Immature natural killer cell (primary cell): Measurements from ENCODE around the gene DNAJC17. TPM values are rescaled to one million over a fixed set of nuclear protein-coding genes. Genes with fewer than 3 reads are reported as not detected.

Experiments used
- DNase-seq, 3 donors: peaks; one replicate each; pipeline ENCODE4 v3.0.0; 2022; ENCODE audit warnings: mixed read lengths in 1 of 3
- H3K27ac Mint-ChIP-seq, 6 donors: one replicate each; pipeline ENCODE4 v1.8.0; 2020; ENCODE audit warnings: mixed read lengths in 6 of 6, mild to moderate bottlenecking in 5 of 6, inconsistent platforms in 4 of 6, moderate library complexity in 3 of 6
- H3K27me3 Mint-ChIP-seq, 3 donors: one replicate each; pipeline ENCODE4 v1.8.0; 2020 to 2021; ENCODE audit warnings: low read depth in 3 of 3, mild to moderate bottlenecking in 3 of 3, mixed read lengths in 3 of 3, moderate library complexity in 3 of 3, inconsistent platforms in 1 of 3
- H3K36me3 Mint-ChIP-seq, 3 donors: one replicate each; pipeline ENCODE4 v1.8.0; 2020; ENCODE audit warnings: mixed read lengths in 3 of 3, inconsistent platforms in 2 of 3, mild to moderate bottlenecking in 2 of 3
- H3K4me1 Mint-ChIP-seq, 2 donors: one replicate each; pipeline ENCODE4 v1.8.0; 2020; ENCODE audit warnings: inconsistent platforms in 2 of 2, mild to moderate bottlenecking in 2 of 2, mixed read lengths in 2 of 2, moderate library complexity in 1 of 2
- H3K4me3 Mint-ChIP-seq, 5 donors: one replicate each; pipeline ENCODE4 v1.8.0; 2020; ENCODE audit warnings: mild to moderate bottlenecking in 5 of 5, mixed read lengths in 5 of 5, inconsistent platforms in 3 of 5, moderate library complexity in 3 of 5
- H3K9me3 Mint-ChIP-seq, 6 donors: one replicate each; pipeline ENCODE4 v1.8.0; 2020; ENCODE audit warnings: mild to moderate bottlenecking in 6 of 6, mixed read lengths in 6 of 6, inconsistent platforms in 4 of 6, moderate library complexity in 3 of 6
- polyA plus RNA-seq, 3 donors: library from polyadenylated mRNA; unstranded; fragments of 300-500 nt; fragmentation: Illumina TruSeq; gene quantifications; one replicate each; pipeline ENCODE4 v1.2.3, GENCODE V29; 2021

DNAJC17 gene
- polyA plus RNA-seq, 3 donors from 2014 or later: 25.6 to 62.8 (median 34.7) TPM

- DNase-seq: no peak
- H3K4me1 Mint-ChIP-seq: peaks cover 76 to 88% of the 10 kb centered on the region in 2 donors
- H3K36me3 Mint-ChIP-seq: peaks cover 4 to 48% (median 26%) of the 10 kb centered on the region in 3 donors
- peaks cover 3 to 12% (median 7%) of the 10 kb centered on the region in 3 donors for H3K27me3 Mint-ChIP-seq
- H3K4me3 Mint-ChIP-seq: no peak overlapping the region
- H3K9me3 Mint-ChIP-seq: no peaks in the 10 kb centered on the region
- peak overlapping the region; percentile 60 to 99 (median 98) for H3K27ac Mint-ChIP-seq
Measured at GRCh38 chr15:40747685-40748631, 59.3 kb downstream of the DNAJC17 start.

DNA sequence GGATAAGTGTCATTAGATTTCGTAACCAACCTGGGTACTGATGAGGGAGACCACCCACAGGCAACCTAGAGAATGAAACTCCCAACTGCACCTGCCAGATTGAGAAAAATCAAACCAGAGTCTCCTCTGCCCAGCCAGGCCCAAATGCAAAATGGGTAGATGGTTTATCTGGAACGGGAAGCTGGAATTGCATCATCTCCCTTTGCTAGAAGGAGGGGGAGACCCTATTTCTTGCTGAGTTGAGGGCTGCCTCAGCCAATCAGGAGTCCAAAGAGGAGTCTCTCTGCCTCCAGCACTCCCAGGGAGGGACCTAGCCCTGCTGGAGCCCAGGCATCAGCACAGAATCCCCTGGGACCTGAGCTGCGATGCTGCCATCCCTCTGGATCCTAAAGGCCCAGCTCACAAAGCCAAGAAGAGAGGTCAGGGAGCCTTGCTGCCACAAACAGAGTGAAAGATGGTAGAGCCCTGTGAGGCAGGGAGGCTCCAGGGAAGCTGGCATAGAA, 60.3 kb downstream of the DNAJC17 start:
- Mint-ChIP-seq H3K27ac (peak overlapping the region; percentile 88 to 99 (median 98)), H3K36me3 (peaks cover 4 to 46% (median 18%) of the 10 kb centered on the region in 3 donors), H3K4me1 (peaks cover 74 to 87% of the 10 kb centered on the region in 2 donors), H3K9me3 (no peaks in the 10 kb centered on the region), H3K27me3 (peaks cover 3 to 14% (median 10%) of the 10 kb centered on the region in 3 donors), H3K4me3 (peak overlapping the region in 4 of 5 donors; percentile 72 to 85 (median 78))
- no peak for DNase-seq

GRCh38 chr15:40744815-40745152, 62.5 kb downstream of the DNAJC17 start:
- Mint-ChIP-seq H3K27ac (peak overlapping the region; percentile 96 to 99 (median 98)), H3K27me3 (peaks cover 7 to 14% (median 10%) of the 10 kb centered on the region in 3 donors), H3K9me3 (no peaks in the 10 kb centered on the region), H3K4me3 (peak overlapping the region; percentile 76 to 86 (median 83)), H3K36me3 (peaks cover 4 to 36% (median 18%) of the 10 kb centered on the region in 3 donors), H3K4me1 (peaks cover 68 to 74% of the 10 kb centered on the region in 2 donors)
- DNase-seq: no peak

DNA sequence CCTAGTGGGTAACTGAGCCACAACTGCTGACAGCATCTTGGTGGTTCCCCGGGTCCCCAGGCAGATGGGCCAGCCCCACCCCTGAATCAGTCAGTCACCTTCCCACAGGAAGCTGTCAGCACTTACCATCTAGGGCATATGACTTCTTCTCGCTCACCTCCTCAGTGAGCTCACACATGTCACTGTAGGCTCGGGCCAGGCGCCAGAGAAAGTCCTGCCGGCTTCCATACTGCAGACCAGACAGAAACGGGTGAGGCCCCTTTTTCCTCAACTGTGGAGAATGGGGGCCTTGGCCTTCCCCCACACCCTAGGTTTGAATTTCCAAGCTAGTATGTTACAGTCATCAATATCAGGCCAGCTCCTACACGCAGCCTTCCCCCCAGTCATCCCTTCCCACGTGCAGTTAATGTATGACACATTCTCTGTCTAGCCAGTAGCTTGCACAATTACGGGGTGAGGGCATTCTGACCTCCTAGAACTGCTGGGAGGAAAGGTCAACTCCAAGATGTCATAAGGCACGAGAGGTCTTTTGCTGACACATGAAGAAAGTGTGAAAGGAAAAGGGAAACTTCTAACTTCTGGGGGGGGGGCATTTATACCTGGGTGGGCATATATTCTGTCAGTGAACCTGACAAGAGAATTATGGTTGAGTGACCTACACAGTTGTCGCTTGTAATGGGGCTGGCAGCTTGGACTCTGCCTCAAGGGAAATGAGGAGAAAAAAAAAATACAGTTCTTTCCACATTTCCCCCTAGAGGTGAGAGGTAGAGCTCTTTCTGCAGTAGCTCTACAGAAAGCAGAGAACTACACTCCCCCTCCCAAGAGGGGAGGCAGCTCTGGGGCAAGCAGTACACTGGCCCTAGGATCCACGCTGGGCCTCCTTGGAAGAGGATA, 63.1 kb downstream of the DNAJC17 start:
- DNase-seq: peak; percentile 80 to 82 (median 81)
- Mint-ChIP-seq H3K27me3 (peaks cover 7 to 14% (median 10%) of the 10 kb centered on the region in 3 donors), H3K4me3 (peak overlapping the region; percentile 76 to 86 (median 83)), H3K4me1 (peaks cover 66 to 69% of the 10 kb centered on the region in 2 donors), H3K36me3 (peaks cover 0 to 37% (median 22%) of the 10 kb centered on the region in 3 donors), H3K27ac (peak overlapping the region; percentile 96 to 99 (median 98)), H3K9me3 (no peaks in the 10 kb centered on the region)

GRCh38 chr15:40743485-40743901, 63.8 kb downstream of the DNAJC17 start:
- H3K27ac Mint-ChIP-seq: peak overlapping the region; percentile 96 to 99 (median 98)
- no peak for DNase-seq

DNA sequence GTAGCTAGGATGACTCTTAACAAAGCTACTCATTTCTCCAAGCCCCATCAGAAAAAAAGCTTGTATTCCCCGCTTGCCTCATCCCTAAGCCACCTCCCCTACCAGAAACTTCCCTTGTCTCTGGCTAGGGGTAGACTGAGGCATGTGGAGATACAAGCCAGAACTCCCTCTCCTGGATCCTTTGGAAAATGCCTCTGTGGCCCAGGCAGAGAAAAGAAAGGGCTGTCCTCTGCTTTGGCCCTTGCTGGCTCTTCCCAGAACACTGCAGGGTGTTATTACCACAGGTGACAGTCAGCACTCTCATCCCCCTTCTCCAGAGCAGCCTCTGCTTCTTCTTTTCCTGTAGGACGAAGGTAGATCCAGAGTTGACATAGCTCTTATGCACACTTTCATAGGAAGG, 67.4 kb downstream of the DNAJC17 start:
- H3K27ac Mint-ChIP-seq: peak overlapping the region in 2 of 6 donors; percentile 19 to 45
- no peaks in the 10 kb centered on the region for H3K9me3 Mint-ChIP-seq
- H3K27me3 Mint-ChIP-seq: peaks cover 3 to 6% (median 3%) of the 10 kb centered on the region in 3 donors
- H3K4me1 Mint-ChIP-seq: peaks cover 32 to 33% of the 10 kb centered on the region in 2 donors
- H3K4me3 Mint-ChIP-seq: no peak overlapping the region
- H3K36me3 Mint-ChIP-seq: peaks cover 6 to 63% (median 21%) of the 10 kb centered on the region in 3 donors
- no peak for DNase-seq

More at GRCh38 chr15:40743485-40743901, 63.8 kb downstream of the DNAJC17 start:
- no peaks in the 10 kb centered on the region for H3K9me3 Mint-ChIP-seq
- H3K36me3 Mint-ChIP-seq: peaks cover 0 to 44% (median 27%) of the 10 kb centered on the region in 3 donors
- peak overlapping the region; percentile 76 to 86 (median 83) for H3K4me3 Mint-ChIP-seq
- peaks cover 7 to 14% (median 10%) of the 10 kb centered on the region in 3 donors for H3K27me3 Mint-ChIP-seq
- peaks cover 66 to 69% of the 10 kb centered on the region in 2 donors for H3K4me1 Mint-ChIP-seq

DNA sequence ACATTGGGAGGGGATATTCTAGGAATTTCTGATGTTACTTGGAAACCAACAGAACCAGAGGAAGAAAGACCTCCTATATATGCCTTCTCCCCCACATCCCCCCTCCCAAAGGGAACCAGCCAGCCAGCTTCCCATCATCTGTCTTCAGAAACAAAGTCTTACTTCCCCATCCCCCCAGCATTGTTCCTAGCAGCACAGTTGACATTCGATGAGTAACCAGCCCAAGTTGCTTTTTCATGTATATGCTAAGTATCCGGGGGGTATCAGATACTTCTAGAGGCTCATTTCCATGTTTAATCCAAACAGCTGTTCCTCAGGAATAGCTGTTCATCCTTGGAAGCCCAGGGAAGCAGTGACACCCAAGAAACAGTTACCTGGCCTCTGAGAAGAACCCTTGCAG, 68.2 kb downstream of the DNAJC17 start:
- Mint-ChIP-seq H3K9me3 (no peaks in the 10 kb centered on the region), H3K4me3 (no peak overlapping the region), H3K27ac (peak overlapping the region in 3 of 6 donors; percentile 13 to 70 (median 48)), H3K27me3 (peaks cover 3 to 4% (median 3%) of the 10 kb centered on the region in 3 donors), H3K36me3 (peaks cover 6 to 62% (median 18%) of the 10 kb centered on the region in 3 donors), H3K4me1 (peaks cover 24 to 25% of the 10 kb centered on the region in 2 donors)
- no peak for DNase-seq

DNA sequence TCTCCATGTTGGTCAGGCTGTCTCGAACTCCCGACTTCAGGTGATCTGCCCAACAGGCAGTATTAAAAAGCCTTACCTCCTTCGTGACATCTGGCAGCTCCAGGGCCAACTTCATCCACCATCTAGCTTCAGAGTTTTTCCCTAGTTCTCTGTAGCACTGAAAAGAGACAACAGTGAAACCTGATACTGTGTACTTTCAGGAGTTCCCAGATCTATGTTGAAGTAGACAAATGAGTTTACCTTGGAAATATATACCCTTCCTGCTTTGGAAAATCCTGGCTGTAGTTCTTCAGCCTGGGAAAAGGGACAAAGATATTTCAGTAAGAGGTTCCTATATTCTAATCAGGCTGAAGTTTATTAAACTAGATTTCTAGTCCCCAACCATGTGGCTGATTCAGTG, 70.2 kb downstream of the DNAJC17 start:
- DNase-seq: no peak
- Mint-ChIP-seq H3K27me3 (peaks cover 0 to 3% (median 0%) of the 10 kb centered on the region in 3 donors), H3K27ac (no peak overlapping the region), H3K4me1 (peaks cover 5% of the 10 kb centered on the region in 2 donors), H3K36me3 (peaks cover 6 to 57% (median 12%) of the 10 kb centered on the region in 3 donors), H3K4me3 (no peak overlapping the region), H3K9me3 (no peaks in the 10 kb centered on the region)

DNA sequence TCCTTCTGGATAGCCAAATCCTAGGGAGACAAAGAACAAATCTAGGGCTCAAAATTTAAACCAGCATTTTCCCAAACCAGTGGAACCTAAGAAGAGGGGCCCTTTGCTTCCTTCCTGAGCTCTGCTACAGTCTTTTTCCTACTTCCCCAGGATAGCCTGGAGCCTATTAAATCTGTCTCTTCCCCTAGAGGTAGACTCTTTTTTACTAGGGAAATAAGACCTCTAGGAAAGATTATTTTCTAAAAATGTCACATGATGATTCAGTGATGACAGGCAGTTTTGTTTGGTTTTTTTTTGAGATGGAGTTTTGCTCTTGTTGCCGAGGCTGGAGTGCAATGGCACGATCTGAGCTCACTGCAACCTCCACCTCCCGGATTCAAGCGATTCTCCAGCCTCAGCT, 70.7 kb downstream of the DNAJC17 start:
- Mint-ChIP-seq H3K9me3 (no peaks in the 10 kb centered on the region), H3K27ac (no peak overlapping the region), H3K4me3 (no peak overlapping the region), H3K36me3 (peaks cover 6 to 57% (median 12%) of the 10 kb centered on the region in 3 donors), H3K4me1 (peaks cover 4 to 5% of the 10 kb centered on the region in 2 donors), H3K27me3 (peaks cover 0 to 3% (median 0%) of the 10 kb centered on the region in 3 donors)
- no peak for DNase-seq

DNA sequence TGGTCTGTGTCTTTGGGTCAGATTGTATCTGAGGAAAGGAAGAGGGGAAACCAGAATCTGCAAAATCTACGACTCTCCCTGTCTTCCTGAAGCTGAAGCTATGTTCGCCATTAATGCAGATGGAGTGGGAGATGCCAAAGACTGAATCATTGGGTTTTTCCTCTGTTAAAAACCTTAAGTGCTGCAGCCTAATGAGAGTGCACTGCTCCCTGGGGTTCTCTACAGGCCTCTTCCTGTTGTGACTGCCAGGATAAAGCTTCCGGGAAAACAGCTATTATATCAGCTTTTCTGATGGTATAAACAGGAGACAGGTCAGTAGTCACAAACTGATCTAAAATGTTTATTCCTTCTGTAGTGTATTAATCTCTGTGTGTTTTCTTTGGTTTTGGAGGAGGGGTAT, 76.2 kb downstream of the DNAJC17 start:
- Mint-ChIP-seq H3K27me3 (no peaks in the 10 kb centered on the region), H3K4me3 (no peak overlapping the region), H3K9me3 (no peaks in the 10 kb centered on the region), H3K36me3 (peaks cover 5 to 25% (median 12%) of the 10 kb centered on the region in 3 donors), H3K27ac (peak overlapping the region in 3 of 6 donors; percentile 17 to 46 (median 40)), H3K4me1 (no peaks in the 10 kb centered on the region)
- DNase-seq: no peak

GRCh38 chr15:40723919-40724318, 83.4 kb downstream of the DNAJC17 start:
- Mint-ChIP-seq H3K4me3 (no peak overlapping the region), H3K9me3 (no peaks in the 10 kb centered on the region), H3K27ac (no peak overlapping the region), H3K27me3 (peaks cover 0 to 1% (median 0%) of the 10 kb centered on the region in 3 donors), H3K36me3 (peaks cover 0 to 5% (median 0%) of the 10 kb centered on the region in 3 donors), H3K4me1 (no peaks in the 10 kb centered on the region)
- no peak for DNase-seq

DNA sequence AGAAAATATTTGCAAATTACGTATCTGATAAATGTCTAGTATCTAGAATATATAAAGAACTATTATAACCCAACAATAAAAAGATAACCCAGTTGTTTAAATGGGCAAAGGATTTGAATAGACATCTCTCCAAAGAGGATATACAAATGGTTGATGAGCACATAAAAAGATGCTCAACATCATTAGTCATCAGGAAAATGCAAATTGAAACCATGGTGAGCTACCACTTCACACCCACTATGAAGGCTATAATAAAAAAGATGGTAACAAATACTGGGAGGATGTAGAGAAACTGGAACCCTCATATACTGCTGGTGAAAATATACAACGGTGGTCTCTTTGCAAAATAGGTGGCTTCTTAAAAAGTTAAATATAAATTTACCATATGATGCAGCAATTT, 84.3 kb downstream of the DNAJC17 start:
- no peak overlapping the region for H3K27ac Mint-ChIP-seq
- H3K4me3 Mint-ChIP-seq: no peak overlapping the region
- no peak for DNase-seq
- H3K4me1 Mint-ChIP-seq: no peaks in the 10 kb centered on the region
- peaks cover 0 to 3% (median 0%) of the 10 kb centered on the region in 3 donors for H3K36me3 Mint-ChIP-seq
- no peaks in the 10 kb centered on the region for H3K9me3 Mint-ChIP-seq
- peaks cover 0 to 1% (median 0%) of the 10 kb centered on the region in 3 donors for H3K27me3 Mint-ChIP-seq

DNA sequence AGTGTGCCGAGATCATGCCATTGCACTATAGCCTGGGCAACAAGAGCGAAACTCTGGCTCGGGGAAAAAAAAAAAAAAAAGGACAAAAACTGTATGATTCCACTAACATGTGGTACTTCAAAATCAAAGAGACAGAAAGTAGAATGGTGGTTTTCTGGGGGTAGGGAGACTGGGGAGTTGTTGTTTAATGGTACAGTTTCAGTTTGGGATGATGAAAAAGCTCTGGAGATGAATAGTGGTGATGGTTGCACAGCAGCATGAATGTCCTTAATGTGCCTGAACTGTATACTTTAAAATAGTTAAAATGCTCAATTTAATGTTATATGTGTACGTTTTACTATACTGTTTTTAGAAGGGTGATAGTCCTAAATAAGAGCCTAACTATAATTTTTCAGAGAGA, 84.9 kb downstream of the DNAJC17 start:
- peaks cover 0 to 1% (median 0%) of the 10 kb centered on the region in 3 donors for H3K27me3 Mint-ChIP-seq
- H3K4me3 Mint-ChIP-seq: no peak overlapping the region
- peaks cover 0 to 3% (median 0%) of the 10 kb centered on the region in 3 donors for H3K36me3 Mint-ChIP-seq
- H3K4me1 Mint-ChIP-seq: no peaks in the 10 kb centered on the region
- no peak overlapping the region for H3K27ac Mint-ChIP-seq
- H3K9me3 Mint-ChIP-seq: no peaks in the 10 kb centered on the region
- no peak for DNase-seq
